Psoas muscle (tissue), 8 donors: Measurements from ENCODE around the gene EDA. TPM values are rescaled to one million over a fixed set of nuclear protein-coding genes. Genes with fewer than 3 reads are reported as not detected.

Experiments
- ATAC-seq, 4 donors: fragments of 200-7000 bp; cut with Tn5 transposase; one replicate each; pipeline ENCODE4 v1.9.1; 2020; ENCODE audit warnings: moderate library complexity in 3 of 4, mild to moderate bottlenecking in 2 of 4
- DNase-seq, 2 donors: peaks; one replicate each; pipeline ENCODE4 v3.0.0-alpha.2; 2020
- H3K27ac ChIP-seq: fragments of 200-600 bp; one replicate; pipeline ENCODE4 v1.8.0; 2022
- H3K27me3 ChIP-seq, 3 donors: fragments of 200-600 bp in 1 of 3; one replicate each; pipeline versions ENCODE4 v1.6.1 to v1.8.0; 2013 to 2022; ENCODE audit warnings: low read length in 2 of 3, mild to moderate bottlenecking in 2 of 3, moderate library complexity in 1 of 3; ENCODE audit not compliant: insufficient read depth in 3 of 3
- H3K36me3 ChIP-seq, 2 donors: fragments of 200-600 bp in 1 of 2; one replicate each; pipeline versions ENCODE4 v1.6.1 to v1.8.0; 2013 to 2022; ENCODE audit warnings: low read depth in 1 of 2, mild to moderate bottlenecking in 1 of 2, moderate library complexity in 1 of 2; ENCODE audit not compliant: insufficient read depth in 1 of 2
- H3K4me1 ChIP-seq: fragments of 200-600 bp; one replicate; pipeline ENCODE4 v1.8.0; 2022
- H3K4me3 ChIP-seq: fragments of 200-600 bp; one replicate; pipeline ENCODE4 v1.8.0; 2022; ENCODE audit warnings: mild to moderate bottlenecking
- H3K9me3 ChIP-seq: fragments of 200-600 bp; one replicate; pipeline ENCODE4 v1.8.0; 2022
- CTCF ChIP-seq: fragments of 200-600 bp; IDR thresholded peaks from one replicate; pipeline ENCODE4 v1.8.0; 2022; ENCODE audit warnings: antibody characterized with exemption
- WGBS, 3 donors: extraction: QIAGEN DNeasy Blood & Tissue Kit; methylation state at CpG; one replicate each; pipeline versions ENCODE4 v1.1.6 to v1.1.7; 2013; 5-methylcytosine and 5-hydroxymethylcytosine counted together
- intact Hi-C, 2 donors: fragments of 100-400 bp; cut with DNase I; formaldehyde crosslinking; loops; one replicate each; pipeline versions ENCODE4 v1.11.0 to v1.14.2; 2022
- polyA plus RNA-seq, 3 donors: library from polyadenylated mRNA; stranded (reverse); fragments of 200-250 nt; gene quantifications; one replicate each; pipeline ENCODE4 v1.2.3, GENCODE V29; 2013
- total RNA-seq, 4 donors: library from RNA; stranded (reverse); fragmentation: NEBNext Ultra II Directional in 2 of 4; extraction: Animal tissue kit (Norgen Biotek cat#: 25700) in 2 of 4; gene quantifications; one replicate each; pipeline versions ENCODE4 v1.2.1 to v1.2.4, GENCODE V29; 2021 to 2023
- donor health status: healthy with polysubstance abuse.
- donor health status: DM: no; HTN: no; CAD: no; lungs with moderate emphysema.
- donor health status: Bipolar disorder and iron deficiency.
- donor health status: healthy.
- donor health status: DM: yes; HTN: yes; CAD: no.
- donor health status: DM: no; HTN: no; CAD: no.
- donor health status: DM: no; HTN: no; CAD: no.
- donor health status: DM: yes; HTN: yes; CAD: no.

The EDA gene
- total and polyA plus RNA-seq, 7 donors: 0.49 to 2.5 (median 0.98) TPM

DNA sequence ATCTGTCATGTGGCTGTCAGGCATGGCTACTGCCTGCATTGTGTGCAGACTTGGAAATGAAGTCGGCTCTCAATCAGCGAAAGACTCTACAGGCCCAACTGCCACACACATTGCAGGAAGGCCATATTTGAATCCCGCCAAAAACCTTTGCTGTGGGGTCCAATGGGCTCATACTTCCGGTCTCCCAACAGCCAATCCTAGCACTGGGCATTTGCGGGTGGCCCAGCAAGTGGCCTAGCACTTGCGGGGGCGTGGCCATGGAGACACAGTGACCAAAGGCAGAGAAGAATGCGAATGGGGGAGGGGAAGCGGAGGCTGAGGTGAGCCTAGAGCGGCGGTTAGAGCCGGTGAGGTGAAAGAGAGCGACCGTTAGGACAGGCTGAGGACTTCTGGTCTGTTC is 446.2 kb downstream of the EDA start, which contains the start of gene OTUD6A:
Gene OTUD6A, plus strand, starts transcription at position 382 of the 400 bp plus-strand sequence. CDS start 68 bp downstream, outside the sequence.
- no peak for TF ChIP-seq CTCF
- 90 to 95% (median 93%) methylated on average over 13 to 14 of the region's 14 CpGs for WGBS, 3 donors

GRCh38 chrX:70062961-70063550 is 447.1 kb downstream of the EDA start:
- Histone ChIP-seq H3K4me1 (no peaks in the 10 kb centered on the region), H3K27ac (no peak overlapping the region), H3K36me3 (no peaks in the 10 kb centered on the region), H3K27me3 (peaks cover 0 to 10% (median 0%) of the 10 kb centered on the region in 3 donors), H3K4me3 (no peak overlapping the region), H3K9me3 (no peaks in the 10 kb centered on the region)
- intact Hi-C loops: no loop called here
- no peak for DNase-seq
- 83 to 96% (median 95%) methylated on average over 47 to 52 of the region's 52 CpGs for WGBS, 3 donors
- no peak for ATAC-seq
- no peak for TF ChIP-seq CTCF

More for the DNA sequence above, 446.2 kb downstream of the EDA start, which contains the start of gene OTUD6A:
- Histone ChIP-seq H3K4me1 (no peaks in the 10 kb centered on the region), H3K36me3 (no peaks in the 10 kb centered on the region), H3K4me3 (no peak within 1 kb of the TSS), H3K9me3 (no peaks in the 10 kb centered on the region), H3K27ac (no peak within 1 kb of the TSS), H3K27me3 (peaks cover 0 to 10% (median 0%) of the 10 kb centered on the region in 3 donors)
- ATAC-seq: no peak
- intact Hi-C loops: no loop called here
- no peak for DNase-seq

DNA sequence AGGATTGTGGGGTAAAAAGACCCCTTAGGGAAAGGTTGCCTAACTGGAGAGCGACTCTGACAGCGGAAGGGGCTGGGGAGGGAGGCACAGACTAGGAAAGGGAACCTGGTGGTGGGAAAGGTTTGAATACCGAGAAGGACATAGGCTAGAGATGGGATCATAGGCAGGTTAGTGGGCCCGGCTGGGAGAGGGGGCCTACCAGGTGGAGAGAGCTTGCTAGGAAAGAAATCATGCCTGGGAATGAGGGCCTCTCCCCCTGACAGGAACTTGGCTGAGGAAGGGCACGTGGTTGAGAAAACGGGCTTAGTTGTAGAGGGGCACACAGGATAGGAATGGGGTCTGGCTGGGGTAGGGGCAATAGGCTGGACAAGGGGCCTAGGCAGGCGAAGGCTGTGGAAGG is 450.7 kb downstream of the EDA start:
- no peaks in the 10 kb centered on the region for H3K9me3 ChIP-seq
- no peak for DNase-seq
- 83 to 95% (median 92%) methylated on average over 7 of the region's 7 CpGs for WGBS, 3 donors
- ATAC-seq: no peak
- intact Hi-C loops: no loop called here
- no peaks in the 10 kb centered on the region for H3K4me1 ChIP-seq
- no peak overlapping the region for H3K4me3 ChIP-seq
- no peak for TF ChIP-seq CTCF
- H3K27ac ChIP-seq: no peak overlapping the region
- H3K36me3 ChIP-seq: no peaks in the 10 kb centered on the region
- peaks cover 0 to 10% (median 0%) of the 10 kb centered on the region in 3 donors for H3K27me3 ChIP-seq

DNA sequence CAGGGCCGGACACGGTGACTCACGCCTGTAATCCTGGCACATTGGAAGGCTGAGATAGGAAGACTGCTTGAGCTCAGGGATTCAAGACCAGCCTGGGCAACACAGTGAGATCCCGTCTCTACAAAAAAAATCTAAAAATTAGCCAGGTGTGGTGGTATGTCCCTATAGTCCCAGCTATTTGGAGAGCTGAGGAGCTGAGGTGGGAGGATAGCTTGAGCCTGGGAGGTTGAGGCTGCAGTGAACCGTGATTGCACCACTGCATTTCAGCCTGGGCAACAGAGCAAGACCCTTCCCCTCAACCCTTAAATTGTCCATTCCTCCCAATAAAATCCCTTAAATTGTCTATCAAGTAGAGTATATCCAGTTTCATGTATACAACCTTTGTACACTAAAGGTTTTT is 463.4 kb downstream of the EDA start:
- H3K9me3 ChIP-seq: no peaks in the 10 kb centered on the region
- intact Hi-C loops: no loop called here
- H3K4me1 ChIP-seq: no peaks in the 10 kb centered on the region
- no peak overlapping the region for H3K4me3 ChIP-seq
- H3K36me3 ChIP-seq: no peaks in the 10 kb centered on the region
- WGBS, 3 donors: 72 to 91% (median 85%) methylated on average over 5 of the region's 5 CpGs
- ATAC-seq: no peak
- H3K27ac ChIP-seq: no peak overlapping the region
- H3K27me3 ChIP-seq: peaks cover 0 to 8% (median 0%) of the 10 kb centered on the region in 3 donors
- no peak for DNase-seq
- TF ChIP-seq CTCF: no peak

DNA sequence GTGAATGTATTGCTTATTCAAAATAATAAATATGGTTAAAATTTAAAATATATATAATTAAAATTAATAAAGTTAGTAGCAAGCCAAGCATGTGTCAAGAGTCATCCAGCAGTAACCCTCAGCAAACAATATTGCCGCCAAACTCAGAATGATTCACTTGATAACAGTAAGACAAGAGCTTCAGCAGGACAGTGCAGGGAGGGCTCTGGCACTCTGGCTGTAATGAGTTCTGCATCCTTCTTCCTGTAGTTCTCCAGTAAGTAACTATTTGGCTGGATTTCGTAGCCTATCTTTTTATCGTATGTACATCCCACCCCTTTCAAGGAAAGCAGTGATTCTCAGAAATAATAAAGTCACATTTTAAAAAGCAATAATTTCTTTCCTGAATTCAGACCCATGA is 464.0 kb downstream of the EDA start:
- TF ChIP-seq CTCF: no peak
- Histone ChIP-seq H3K27ac (no peak overlapping the region), H3K27me3 (peaks cover 0 to 8% (median 0%) of the 10 kb centered on the region in 3 donors), H3K36me3 (no peaks in the 10 kb centered on the region), H3K9me3 (no peaks in the 10 kb centered on the region), H3K4me3 (no peak overlapping the region), H3K4me1 (no peaks in the 10 kb centered on the region)
- ATAC-seq: no peak
- DNase-seq: no peak
- intact Hi-C loops: no loop called here
- WGBS, 3 donors: 72 to 93% (median 80%) methylated on average over 3 of the region's 3 CpGs
